ENCODE measurements around the gene LRP8. TPM values are rescaled to one million over a fixed set of nuclear protein-coding genes. Genes with fewer than 3 reads are reported as not detected.

Gene LRP8
- total and polyA plus RNA-seq, 9 of the 15 experiments (the other 6 are each of a cell fraction or from before 2014, with no cell fraction given) = 7.1 to 56.1 (median 31.3) TPM

GRCh38 chr1:53220171-53220961, 107.5 kb downstream of the LRP8 start, which contains the start of gene CZIB (continued):
- TF ChIP-seq ZNF518B (CRISPR knock-in tag; IDR thresholded peaks at IDR 0.05) (no peak), FOXJ2 (tag; IDR thresholded peaks at IDR 0.05) (no peak), RAD51 (IDR thresholded peaks at IDR 0.05; ENCODE audit: borderline replicate concordance, low read depth) (no peak), POLR2A (conservative IDR thresholded peaks at IDR 0.05) (peak; percentile 100), SP1 (CRISPR knock-in tag; IDR thresholded peaks at IDR 0.05) (peak; percentile 88), CXXC5 (CRISPR knock-in tag; IDR thresholded peaks at IDR 0.05) (peak; percentile 95)
- TF ChIP-seq, protein P1, sequence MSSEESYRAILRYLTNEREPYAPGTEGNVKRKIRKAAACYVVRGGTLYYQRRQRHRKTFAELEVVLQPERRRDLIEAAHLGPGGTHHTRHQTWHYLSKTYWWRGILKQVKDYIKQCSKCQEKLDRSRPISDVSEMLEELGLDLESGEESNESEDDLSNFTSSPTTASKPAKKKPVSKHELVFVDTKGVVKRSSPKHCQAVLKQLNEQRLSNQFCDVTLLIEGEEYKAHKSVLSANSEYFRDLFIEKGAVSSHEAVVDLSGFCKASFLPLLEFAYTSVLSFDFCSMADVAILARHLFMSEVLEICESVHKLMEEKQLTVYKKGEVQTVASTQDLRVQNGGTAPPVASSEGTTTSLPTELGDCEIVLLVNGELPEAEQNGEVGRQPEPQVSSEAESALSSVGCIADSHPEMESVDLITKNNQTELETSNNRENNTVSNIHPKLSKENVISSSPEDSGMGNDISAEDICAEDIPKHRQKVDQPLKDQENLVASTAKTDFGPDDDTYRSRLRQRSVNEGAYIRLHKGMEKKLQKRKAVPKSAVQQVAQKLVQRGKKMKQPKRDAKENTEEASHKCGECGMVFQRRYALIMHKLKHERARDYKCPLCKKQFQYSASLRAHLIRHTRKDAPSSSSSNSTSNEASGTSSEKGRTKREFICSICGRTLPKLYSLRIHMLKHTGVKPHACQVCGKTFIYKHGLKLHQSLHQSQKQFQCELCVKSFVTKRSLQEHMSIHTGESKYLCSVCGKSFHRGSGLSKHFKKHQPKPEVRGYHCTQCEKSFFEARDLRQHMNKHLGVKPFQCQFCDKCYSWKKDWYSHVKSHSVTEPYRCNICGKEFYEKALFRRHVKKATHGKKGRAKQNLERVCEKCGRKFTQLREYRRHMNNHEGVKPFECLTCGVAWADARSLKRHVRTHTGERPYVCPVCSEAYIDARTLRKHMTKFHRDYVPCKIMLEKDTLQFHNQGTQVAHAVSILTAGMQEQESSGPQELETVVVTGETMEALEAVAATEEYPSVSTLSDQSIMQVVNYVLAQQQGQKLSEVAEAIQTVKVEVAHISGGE (CRISPR knock-in tag; IDR thresholded peaks at IDR 0.05) = peak in 1 of 3 experiments; percentile 77; a peak in 2 of 6 replicates
- TF ChIP-seq, protein P2, sequence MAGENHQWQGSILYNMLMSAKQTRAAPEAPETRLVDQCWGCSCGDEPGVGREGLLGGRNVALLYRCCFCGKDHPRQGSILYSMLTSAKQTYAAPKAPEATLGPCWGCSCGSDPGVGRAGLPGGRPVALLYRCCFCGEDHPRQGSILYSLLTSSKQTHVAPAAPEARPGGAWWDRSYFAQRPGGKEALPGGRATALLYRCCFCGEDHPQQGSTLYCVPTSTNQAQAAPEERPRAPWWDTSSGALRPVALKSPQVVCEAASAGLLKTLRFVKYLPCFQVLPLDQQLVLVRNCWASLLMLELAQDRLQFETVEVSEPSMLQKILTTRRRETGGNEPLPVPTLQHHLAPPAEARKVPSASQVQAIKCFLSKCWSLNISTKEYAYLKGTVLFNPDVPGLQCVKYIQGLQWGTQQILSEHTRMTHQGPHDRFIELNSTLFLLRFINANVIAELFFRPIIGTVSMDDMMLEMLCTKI (IDR thresholded peaks at IDR 0.05; ENCODE audit: partially characterized antibody) = no peak
- TF ChIP-seq, protein P3, sequence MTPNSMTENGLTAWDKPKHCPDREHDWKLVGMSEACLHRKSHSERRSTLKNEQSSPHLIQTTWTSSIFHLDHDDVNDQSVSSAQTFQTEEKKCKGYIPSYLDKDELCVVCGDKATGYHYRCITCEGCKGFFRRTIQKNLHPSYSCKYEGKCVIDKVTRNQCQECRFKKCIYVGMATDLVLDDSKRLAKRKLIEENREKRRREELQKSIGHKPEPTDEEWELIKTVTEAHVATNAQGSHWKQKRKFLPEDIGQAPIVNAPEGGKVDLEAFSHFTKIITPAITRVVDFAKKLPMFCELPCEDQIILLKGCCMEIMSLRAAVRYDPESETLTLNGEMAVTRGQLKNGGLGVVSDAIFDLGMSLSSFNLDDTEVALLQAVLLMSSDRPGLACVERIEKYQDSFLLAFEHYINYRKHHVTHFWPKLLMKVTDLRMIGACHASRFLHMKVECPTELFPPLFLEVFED (CRISPR knock-in tag; conservative IDR thresholded peaks at IDR 0.05) = peak; percentile 91
- TF ChIP-seq, protein P4, sequence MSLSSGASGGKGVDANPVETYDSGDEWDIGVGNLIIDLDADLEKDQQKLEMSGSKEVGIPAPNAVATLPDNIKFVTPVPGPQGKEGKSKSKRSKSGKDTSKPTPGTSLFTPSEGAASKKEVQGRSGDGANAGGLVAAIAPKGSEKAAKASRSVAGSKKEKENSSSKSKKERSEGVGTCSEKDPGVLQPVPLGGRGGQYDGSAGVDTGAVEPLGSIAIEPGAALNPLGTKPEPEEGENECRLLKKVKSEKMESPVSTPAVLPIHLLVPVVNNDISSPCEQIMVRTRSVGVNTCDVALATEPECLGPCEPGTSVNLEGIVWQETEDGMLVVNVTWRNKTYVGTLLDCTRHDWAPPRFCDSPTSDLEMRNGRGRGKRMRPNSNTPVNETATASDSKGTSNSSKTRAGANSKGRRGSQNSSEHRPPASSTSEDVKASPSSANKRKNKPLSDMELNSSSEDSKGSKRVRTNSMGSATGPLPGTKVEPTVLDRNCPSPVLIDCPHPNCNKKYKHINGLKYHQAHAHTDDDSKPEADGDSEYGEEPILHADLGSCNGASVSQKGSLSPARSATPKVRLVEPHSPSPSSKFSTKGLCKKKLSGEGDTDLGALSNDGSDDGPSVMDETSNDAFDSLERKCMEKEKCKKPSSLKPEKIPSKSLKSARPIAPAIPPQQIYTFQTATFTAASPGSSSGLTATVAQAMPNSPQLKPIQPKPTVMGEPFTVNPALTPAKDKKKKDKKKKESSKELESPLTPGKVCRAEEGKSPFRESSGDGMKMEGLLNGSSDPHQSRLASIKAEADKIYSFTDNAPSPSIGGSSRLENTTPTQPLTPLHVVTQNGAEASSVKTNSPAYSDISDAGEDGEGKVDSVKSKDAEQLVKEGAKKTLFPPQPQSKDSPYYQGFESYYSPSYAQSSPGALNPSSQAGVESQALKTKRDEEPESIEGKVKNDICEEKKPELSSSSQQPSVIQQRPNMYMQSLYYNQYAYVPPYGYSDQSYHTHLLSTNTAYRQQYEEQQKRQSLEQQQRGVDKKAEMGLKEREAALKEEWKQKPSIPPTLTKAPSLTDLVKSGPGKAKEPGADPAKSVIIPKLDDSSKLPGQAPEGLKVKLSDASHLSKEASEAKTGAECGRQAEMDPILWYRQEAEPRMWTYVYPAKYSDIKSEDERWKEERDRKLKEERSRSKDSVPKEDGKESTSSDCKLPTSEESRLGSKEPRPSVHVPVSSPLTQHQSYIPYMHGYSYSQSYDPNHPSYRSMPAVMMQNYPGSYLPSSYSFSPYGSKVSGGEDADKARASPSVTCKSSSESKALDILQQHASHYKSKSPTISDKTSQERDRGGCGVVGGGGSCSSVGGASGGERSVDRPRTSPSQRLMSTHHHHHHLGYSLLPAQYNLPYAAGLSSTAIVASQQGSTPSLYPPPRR (CRISPR knock-in tag; IDR thresholded peaks at IDR 0.05; ENCODE audit: borderline replicate concordance) = no peak

Data from K562 (cell line).